GM03348 (cell line): Measurements from ENCODE around the gene HRH1.
"Not testable (repeated sequence)": the region's sequence is repeated elsewhere in the genome, so short reads cannot be mapped to it uniquely, and the experiment has no call there.

Experiments used
- DNase-seq: peaks from one replicate; pipeline ENCODE4 v3.0.0; 2012; ENCODE audit warnings: low spot score

The HRH1 gene

GRCh38 chr3:11244121-11244677, 89.9 kb downstream of the HRH1 start:
- peak; percentile 29 for DNase-seq

GRCh38 chr3:11245276-11245675, 91.0 kb downstream of the HRH1 start:
- no peak for DNase-seq

- no peak for DNase-seq
Observed at GRCh38 chr3:11245827-11246662, 91.8 kb downstream of the HRH1 start.

GRCh38 chr3:11246663-11246970, 92.3 kb downstream of the HRH1 start:
- no peak for DNase-seq

- no peak for DNase-seq
Observed at GRCh38 chr3:11247362-11247761, 93.1 kb downstream of the HRH1 start.

- DNase-seq = no peak
Observed at GRCh38 chr3:11248596-11248995, 94.3 kb downstream of the HRH1 start.

- no peak for DNase-seq
Observed at GRCh38 chr3:11250902-11251806, 96.9 kb downstream of the HRH1 start.

GRCh38 chr3:11251807-11252176, 97.5 kb downstream of the HRH1 start:
- DNase-seq = no peak

- DNase-seq = no peak
Observed at GRCh38 chr3:11254876-11255275, 100.6 kb downstream of the HRH1 start.

GRCh38 chr3:11255537-11255936, 101.2 kb downstream of the HRH1 start:
- DNase-seq = not testable (repeated sequence)

GRCh38 chr3:11258958-11259357, 104.7 kb downstream of the HRH1 start:
- DNase-seq = no peak

GRCh38 chr3:11260460-11260859, 106.2 kb downstream of the HRH1 start:
- DNase-seq = no peak

GRCh38 chr3:11269007-11269406, 114.7 kb downstream of the HRH1 start:
- DNase-seq = no peak

GRCh38 chr3:11271986-11272904, 118.0 kb downstream of the HRH1 start, which contains the start of gene ATG7:
Gene ATG7, plus strand, starts transcription at chr3:11272397. Its CDS starts 26,299 bp downstream, at chr3:11298696.
- peak; percentile 99 for DNase-seq

- DNase-seq = no peak
Observed at GRCh38 chr3:11272906-11273574, 118.7 kb downstream of the HRH1 start.

GRCh38 chr3:11273891-11274291, 119.6 kb downstream of the HRH1 start:
- no peak for DNase-seq

- DNase-seq = no peak
Observed at GRCh38 chr3:11274566-11275142, 120.4 kb downstream of the HRH1 start.

GRCh38 chr3:11275926-11276325, 121.6 kb downstream of the HRH1 start:
- no peak for DNase-seq

- no peak for DNase-seq
Observed at GRCh38 chr3:11276901-11277300, 122.6 kb downstream of the HRH1 start.

- no peak for DNase-seq
Observed at GRCh38 chr3:11282250-11283138, 128.2 kb downstream of the HRH1 start.
